HG03159 (cell line): Measurements from ENCODE around the gene HMX2.
A peak's percentile ranks its signal among the peaks of the same experiment; 100 is the strongest.
"Not testable (repeated sequence)": the region's sequence is repeated elsewhere in the genome, so short reads cannot be mapped to it uniquely, and the experiment has no call there.

Experiments used
- ATAC-seq: cut with Tn5 transposase; IDR thresholded peaks from one replicate; pipeline ENCODE4 v1.9.1; 2021; ENCODE audit warnings: mild to moderate bottlenecking, moderate library complexity; ENCODE audit not compliant: unreplicated experiment

HMX2 gene

DNA sequence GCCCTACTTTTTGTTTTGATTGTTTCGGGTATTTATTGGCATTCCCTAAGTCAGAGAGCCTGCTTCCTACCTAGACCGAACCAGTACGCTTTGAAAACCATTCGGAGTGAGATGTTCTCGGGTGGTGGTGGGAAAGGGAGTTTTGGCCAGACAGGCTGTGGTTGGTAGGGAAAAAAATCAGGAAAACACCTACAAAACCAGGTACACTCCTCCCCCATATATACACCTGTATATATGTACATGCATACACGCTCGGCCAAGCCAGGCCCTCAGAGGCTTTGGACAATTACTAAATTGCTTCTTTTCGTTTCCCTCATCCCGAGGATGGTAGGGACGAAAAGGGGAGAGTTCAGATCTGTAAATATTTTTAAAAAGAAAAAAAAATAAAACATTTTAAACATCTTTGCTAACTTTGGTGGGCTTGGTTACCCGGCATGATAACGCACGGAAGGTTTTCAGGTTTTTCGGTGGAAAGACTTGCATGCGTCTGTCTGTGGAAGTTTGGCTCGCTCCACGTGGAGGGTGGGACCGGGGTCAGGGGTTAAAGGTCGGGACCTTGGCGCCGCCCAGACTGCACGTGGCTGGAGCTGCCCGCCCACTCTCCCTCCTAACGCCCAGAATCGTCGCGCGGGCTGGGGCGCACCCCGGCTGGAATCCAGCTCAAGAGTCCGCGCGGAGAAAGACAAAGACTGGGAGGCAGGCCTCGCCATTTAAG, 2.5 kb downstream of the HMX2 start:
- ATAC-seq = no peak

DNA sequence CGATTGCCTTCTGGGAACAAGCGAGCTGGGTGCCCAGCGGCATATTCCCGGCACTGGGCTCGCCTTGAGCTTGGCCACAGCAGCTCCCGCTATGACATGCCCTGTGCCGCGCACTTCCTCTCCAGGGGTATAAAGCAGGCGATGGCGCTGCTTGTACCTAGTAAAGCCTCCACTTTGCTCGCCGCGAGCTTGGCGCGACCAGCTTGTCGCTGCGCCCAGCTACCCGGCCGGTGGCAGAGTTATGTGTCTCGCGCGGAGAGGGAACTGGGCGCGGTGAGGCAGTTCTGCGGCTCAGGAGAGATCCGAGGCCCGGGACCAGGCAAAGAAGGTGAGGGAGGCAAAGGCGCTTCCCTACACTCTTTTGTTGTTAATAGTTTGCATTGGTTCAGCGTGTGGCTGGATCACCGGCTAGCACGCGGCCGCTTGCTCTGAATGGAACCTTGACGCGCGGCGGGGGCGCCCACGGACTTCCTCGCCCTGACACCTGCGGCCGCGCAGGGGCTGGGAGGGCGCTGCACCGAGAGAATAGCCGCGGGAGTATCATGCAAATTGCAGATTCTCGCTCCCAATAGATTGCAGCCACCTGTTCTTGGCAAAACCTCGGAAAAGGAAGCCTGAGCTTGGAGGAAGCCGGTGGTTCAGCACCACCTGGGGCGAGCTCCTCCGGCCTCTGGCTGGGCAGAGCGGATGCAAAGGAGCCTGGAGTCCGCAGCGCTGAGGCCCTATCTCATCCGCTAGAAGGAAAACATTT, 3.2 kb downstream of the HMX2 start:
- ATAC-seq = no peak

GRCh38 chr10:123151737-123152135, 3.8 kb downstream of the HMX2 start:
- no peak for ATAC-seq

DNA sequence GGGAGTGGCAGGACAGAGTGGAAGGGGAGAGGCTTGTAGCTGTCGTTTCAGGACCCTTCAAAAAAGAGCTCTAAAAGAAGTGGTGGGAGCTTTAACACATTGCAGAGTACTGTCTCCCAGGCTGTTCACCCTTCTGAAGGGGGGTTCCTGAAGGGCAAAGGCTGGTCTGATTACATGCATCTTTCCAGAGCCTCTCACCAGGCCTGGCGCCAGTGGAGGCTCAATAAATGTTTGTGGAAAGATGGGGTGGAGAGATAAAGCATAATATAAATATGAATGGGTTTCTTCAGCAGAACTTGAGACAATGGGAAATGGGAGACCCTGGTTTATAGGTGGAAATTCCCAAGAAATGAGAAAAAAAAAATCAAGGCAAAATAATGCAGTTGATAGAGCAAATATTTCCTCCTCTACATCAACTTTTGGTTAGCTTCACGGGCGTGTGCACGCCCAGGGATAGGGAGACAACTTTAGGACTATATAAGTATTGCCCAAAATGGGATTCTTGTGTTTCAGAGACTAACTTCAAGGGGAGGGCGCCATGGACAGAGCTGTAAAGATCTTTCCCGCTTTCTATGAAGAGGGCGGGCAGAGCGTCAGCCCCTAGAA, 5.7 kb downstream of the HMX2 start:
- no peak for ATAC-seq

- peak; percentile 90 for ATAC-seq
These were observed 6.3 kb downstream of the HMX2 start, which contains the start of gene BUB3 for GRCh38 chr10:123154092-123154710. BUB3 (plus strand) TSS chr10:123154402; CDS start chr10:123154918, 516 bp downstream.

DNA sequence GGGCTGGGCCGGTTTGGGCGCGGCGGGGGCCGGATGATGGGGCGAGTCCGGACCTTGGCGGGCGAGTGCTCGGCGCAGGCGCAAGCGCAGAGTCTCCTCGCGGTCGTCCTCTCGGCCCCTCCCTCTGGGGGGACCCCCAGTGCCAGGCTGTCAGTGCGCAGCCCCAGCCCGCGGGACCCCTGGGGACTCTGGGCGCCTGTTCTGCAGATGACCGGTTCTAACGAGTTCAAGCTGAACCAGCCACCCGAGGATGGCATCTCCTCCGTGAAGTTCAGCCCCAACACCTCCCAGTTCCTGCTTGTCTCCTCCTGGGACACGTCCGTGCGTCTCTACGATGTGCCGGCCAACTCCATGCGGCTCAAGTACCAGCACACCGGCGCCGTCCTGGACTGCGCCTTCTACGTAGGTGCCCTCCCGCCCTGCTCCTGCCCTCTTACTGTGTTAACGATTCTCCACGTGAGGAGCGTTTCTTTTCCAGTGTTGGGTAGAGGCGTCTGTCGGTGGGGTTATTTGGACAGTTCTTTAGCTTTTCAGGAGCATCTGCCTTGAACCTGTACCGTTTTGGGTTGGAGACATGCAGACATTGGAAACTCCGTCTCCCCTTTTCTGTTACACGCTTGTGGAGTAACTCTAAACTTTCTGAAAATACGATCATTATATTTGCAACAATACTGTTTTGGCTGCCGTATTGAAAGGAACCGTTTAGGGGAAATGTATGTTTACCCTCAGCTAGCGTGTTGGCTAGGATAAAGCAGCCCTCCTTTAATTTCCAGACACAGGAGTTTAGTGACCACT, 7.0 kb downstream of the HMX2 start:
- ATAC-seq = peak; percentile 38

DNA sequence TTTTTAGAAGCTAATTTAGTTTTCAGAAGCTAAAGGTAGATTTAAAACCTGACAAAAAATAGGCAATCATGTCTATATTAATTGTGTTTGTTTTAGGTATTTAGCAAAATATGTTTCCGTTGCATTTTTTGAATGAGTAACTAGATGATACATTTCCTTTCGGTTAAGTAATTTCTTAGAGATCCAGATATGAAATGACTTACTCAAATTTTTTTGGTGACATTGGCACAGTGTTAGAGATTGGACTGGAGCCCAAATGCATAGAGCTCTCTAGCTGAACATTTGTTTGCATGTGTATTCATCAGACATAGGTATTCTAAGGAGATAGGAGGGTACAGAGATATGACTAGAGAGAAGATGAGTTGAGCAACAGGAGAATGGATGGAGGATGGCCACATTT, 8.1 kb downstream of the HMX2 start:
- no peak for ATAC-seq

- ATAC-seq = no peak
These were observed 9.3 kb downstream of the HMX2 start for GRCh38 chr10:123157210-123157609.

GRCh38 chr10:123158682-123159081, 10.7 kb downstream of the HMX2 start:
- no peak for ATAC-seq

GRCh38 chr10:123160311-123160980, 12.5 kb downstream of the HMX2 start:
- ATAC-seq = no peak

DNA sequence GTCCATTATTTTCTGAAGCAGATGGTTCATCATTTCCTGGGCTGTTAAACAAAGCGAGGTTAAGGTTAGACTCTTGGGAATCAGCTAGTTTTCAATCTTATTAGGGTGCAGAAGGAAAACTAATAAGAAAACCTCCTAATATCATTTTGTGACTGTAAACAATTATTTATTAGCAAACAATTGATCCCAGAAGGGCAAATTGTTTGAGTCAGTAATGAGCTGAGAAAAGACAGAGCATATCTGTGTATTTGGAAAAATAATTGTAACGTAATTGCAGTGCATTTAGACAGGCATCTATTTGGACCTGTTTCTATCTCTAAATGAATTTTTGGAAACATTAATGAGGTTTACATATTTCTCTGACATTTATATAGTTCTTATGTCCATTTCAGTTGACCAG, 16.4 kb downstream of the HMX2 start:
- ATAC-seq = no peak

DNA sequence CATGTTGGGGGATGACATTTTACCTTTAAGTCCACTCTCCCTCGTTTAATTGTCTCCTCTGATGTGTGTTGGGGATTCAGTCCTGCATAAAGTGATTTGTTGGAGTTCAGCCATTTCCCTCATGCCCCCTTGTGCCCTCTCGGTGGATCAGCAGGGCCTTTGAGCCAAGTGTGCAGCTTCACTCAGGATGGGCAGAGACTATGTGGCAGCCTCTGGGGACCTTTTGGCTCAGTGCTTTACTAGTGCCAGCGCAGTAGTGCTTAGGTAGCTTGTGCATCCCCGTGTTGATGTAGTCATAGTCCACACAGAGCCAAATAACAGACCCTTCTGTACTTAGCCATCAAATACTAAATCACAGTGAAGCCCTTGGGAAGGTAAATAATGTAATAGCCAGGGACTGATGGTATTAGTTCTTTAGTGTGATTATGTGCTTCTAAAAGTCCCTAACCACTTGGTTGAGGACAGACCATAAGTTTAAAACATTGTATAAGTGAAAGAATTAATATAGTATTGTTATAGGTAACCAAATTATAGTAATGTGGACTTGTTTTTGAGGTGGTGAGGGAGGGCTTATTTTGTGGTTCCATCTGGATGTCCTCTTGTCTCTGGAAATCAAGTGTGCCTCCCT, 17.6 kb downstream of the HMX2 start:
- no peak for ATAC-seq

DNA sequence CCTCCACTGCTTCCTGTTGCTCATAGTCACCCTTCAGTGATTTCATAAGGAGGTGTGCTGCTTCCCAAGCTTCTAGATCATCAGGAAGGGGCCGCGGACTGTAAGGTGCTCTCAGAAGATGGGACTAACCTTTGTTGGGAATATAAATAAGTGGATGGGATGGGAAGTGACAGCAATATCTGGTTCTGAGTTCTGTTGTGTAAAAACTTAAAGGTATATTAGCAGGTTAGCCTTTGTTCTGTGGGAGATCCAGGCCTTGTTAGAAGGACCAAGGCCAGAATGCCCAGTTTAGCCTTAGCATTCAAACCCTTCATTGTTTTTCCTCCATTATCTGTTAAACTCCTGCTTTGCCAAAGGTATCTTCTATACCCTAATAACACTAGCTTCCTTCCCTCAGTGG, 18.7 kb downstream of the HMX2 start:
- no peak for ATAC-seq

DNA sequence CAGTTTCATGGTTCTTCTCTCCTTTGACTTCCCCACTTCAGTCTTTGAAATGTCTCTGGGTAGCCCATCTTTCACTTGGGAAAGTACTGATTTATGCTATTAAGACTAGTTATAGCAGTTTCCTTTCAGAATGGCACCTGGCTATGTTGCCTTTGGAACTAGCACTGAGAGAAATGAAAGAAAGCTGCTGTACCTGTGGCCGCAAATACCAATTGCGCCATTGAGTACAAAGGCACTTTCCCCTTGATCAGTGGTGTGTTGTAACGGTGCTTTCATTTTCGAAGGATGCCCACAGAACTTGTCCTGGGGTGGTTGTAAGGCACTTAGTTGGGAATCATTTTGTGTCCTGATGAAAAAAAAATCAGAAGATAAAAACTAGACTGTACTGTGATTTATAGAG, 23.0 kb downstream of the HMX2 start:
- no peak for ATAC-seq

- ATAC-seq = not testable (repeated sequence)
These were observed 23.7 kb downstream of the HMX2 start for GRCh38 chr10:123171616-123172015.

GRCh38 chr10:123175389-123176387, 27.8 kb downstream of the HMX2 start:
- no peak for ATAC-seq

- ATAC-seq = not testable (repeated sequence)
These were observed 30.5 kb downstream of the HMX2 start for GRCh38 chr10:123178390-123178789.
